MV-4-11 (cell line): ENCODE measurements around the gene ORC6.

Experiments
- DNase-seq: peaks from one replicate; lab custom pipeline; 2025; lab: John Stamatoyannopoulos, UW

Gene ORC6

DNA sequence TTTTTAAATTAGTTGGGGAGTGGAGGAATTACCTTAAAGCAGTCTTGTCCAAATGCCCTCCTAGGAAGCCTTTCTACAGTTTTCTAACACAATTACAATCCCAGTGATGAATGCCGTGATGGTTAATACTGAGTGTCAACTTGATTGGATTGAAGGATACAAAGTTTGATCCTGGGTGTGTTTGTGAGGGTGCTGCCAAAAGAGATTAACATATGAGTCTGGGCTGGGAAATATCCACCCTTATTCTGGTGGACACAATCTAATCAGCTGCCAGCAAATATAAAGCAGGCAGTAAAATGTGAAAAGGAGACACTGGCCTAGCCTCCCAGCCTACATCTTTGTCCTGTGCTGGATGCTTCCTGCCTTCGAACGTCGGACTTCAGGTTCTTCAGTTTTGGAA, 12.2 kb downstream of the ORC6 start:
- no peak for DNase-seq

DNA sequence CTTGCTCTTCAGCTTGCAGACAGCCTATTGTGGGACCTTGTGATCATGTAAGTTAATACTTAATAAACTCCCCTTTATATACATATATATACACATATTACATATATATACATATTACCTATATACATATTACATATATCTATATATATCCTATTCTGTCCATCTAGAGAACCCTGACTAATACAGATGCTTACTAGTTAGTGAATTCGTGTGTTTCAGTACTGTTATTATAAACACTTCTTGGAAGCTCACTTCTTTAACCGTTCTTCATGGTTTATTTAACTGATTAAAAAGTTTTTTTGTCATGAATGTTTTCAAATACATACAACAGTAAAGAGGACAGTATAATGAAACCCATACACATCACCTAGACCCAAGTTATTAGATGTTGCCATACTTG, 12.6 kb downstream of the ORC6 start:
- DNase-seq = no peak

DNA sequence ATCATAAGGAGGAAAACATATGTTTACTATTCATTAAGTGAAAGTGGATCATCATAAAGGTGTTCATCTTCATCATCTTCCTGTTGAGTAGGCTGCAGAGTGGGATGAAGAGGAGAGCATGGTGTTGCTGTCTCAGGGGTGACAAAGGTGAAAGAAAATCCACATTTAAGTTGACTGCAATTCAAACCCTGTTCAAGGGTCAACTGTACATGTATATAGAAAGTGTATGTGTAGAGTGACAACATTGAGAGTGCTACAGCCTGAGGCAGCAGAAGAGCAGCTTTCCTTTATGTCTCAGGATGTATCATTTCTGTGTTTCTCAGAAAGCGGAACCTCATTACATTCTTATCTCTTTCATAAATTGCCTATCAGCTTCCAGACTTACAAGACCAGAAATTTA, 17.2 kb downstream of the ORC6 start:
- no peak for DNase-seq

DNA sequence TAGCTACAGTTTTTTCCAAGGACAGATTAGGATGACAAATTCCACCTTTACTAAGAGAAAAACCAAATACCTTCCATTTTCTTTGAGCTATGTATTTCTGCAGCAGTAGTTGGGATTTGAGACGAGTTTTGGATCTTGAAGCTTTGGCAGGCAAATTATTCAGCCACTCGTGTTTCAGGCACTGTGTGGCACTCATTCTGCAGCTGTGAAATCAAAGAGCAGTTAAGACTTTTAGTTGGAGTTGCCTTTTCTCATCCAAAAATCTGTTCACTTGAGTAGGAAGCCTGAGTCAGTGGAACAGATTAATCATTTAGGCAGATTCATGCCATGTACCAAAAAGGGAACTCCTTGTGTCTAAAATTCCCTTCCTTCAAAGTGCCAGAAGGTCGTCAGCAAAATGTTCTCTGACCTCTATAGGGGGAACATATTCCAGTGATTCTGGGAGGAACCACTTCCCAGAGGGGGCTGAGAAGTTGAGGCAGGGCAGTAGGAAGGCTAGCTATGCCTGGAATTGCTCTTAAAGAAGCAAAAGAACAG, 20.1 kb downstream of the ORC6 start:
- no peak for DNase-seq

DNA sequence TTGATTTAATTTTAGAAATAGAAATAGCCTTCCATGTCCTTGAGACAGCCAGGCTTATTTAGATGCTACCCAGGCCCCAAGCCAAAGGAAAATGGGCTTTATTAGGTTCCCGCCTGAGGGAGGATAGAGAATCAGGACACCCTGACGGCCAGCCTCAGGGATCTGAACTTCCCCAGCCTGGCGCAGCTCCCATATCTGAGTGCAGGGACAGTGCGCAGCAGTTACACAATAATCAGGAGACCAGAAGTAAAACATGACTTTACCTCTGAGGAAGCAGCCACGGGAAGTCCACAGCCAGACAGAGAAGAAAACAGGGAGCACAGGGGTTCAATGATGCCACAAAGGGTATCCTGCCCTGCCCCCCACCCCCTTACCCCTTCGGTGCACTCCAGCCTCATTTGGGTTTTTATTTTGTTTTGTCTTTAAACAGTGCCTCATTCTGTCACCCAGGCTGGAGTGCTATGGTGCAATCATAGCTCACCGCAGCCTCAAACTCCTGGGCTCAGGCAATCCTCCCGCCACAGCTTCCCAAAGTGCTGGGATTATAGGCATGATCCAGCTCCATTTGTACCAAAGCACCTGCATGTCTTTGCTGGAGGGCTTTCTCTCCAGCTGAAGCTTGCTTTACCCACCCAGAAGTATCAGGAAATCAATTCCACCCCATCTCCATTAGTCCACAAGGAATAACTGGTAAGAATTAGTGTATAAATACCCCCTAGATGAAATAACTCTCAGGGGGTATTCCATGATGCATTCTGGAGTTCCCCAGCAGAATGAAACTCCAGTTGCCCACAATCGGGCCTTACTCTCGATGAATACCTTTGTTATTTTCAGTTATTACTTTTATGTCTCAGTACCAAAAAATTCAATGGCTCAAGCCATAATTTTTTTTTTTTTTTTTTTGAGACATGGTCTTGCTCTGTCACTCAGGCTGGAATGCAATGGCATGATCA, 21.9 kb downstream of the ORC6 start:
- peak; percentile 37 for DNase-seq

DNA sequence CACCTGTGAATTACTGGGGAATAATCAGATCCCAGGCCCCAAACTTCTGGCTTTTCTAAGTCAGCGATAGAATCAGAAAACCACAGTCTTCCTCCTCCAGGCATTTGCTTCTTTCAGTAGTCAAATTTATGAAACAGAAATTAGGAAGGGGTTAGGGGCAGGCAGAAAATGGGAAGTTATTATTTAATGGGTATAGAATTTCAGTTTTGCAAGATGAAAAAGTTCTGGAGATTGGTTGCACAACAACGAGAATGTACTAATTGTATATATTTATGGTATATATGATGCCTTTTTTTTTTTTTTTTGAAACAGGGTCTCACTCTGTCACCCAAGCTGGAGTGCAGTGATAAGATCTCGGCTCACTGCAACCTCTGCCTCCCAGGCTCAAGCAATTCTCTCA, 23.5 kb downstream of the ORC6 start:
- DNase-seq = peak; percentile 90

DNA sequence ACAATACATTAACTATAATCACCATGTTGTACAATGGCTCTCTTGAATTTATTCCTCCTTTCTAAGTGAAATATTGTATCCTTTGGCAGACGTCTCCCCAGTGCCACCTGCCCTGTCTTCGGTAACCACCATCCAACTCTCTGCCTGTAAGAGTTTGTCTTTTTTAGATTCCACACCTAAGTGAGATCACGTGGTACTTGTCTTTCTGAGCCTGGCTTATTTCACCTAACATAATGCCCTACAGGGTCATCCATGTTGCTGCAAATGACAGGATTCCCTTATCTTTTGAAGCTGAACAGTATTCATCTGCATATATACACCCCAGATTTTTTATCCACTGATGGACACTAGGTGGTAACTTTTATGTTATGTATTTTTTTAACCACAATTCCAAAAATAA, 24.2 kb downstream of the ORC6 start:
- no peak for DNase-seq

DNA sequence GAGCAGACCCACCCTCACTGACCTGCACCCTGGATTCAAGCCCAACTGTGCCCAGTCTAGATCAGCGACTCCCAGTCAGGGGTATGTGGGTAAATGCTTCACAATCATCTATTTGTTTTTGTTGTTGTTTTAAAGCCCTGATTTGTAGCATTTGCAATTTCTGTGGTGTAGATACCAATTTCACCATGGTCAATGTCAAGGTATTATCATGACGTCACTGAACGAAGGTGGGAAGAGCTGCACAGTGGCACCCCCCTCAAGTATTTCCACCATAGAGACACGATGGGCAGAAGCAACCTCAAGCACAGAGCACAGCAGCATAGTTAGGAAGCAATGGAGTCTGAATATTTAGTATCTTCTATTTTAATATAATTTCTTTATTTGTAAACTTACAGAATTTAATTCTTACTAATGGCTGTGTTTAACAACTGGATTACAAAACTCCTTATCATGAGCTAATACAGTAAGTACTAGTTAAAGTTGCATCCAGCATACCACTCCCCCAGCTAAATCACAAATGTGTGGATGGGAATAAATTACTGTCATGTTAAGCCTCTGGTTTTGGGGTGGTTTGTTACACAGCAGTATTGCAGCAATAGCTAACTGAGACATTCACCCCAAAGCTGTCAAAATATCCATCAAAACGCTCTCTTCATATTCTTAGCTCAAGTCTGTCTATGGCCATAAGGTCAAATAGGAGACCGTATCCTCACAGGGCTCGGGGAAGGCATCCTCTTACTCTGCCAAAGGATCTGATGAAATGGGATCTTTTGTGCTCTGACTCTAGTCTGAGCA, 25.5 kb downstream of the ORC6 start:
- no peak for DNase-seq

DNA sequence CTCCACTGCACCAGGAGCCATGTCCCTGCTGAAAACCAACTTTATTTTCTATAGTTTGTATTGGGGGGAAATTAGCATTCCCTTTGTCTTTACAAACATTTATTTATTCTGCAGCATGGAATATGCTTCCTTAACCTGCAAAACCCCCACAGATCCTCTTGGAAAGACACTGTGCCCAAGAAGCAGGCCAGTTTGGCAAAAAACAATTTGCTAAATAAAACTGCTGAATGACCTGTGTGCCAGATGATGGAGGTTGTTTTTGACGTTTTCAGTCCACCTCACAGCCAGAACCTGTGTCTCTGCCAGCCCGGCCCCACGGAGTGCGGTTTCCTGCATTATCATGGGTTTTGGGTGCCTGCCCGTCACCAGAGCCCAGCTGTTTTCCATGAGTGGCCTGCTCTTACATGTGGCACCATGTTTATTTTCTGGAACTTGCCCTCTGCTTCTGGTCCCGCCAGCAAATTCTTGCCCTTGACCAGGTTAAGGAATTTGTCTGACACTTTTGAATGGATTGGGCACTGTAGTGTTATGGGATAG, 26.4 kb downstream of the ORC6 start:
- no peak for DNase-seq

DNA sequence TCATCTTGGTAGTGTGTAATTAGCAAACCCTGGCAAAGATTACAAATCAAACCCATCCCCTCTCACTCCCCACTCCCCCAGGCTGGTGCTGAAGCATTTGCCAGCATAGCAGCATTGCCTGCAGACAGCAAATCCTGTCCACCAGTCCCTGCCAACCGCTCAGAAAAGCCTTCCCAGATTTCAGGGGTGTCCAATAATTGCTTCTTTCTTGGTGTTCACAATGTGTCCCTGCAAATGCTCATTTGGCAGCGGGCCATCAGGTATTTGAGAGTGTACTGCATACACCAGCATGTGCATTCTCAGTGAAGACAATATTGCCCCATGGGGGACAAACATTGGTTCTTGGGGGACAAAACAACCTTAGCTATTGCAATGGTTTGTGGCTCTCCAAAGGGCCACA, 28.2 kb downstream of the ORC6 start:
- no peak for DNase-seq

DNA sequence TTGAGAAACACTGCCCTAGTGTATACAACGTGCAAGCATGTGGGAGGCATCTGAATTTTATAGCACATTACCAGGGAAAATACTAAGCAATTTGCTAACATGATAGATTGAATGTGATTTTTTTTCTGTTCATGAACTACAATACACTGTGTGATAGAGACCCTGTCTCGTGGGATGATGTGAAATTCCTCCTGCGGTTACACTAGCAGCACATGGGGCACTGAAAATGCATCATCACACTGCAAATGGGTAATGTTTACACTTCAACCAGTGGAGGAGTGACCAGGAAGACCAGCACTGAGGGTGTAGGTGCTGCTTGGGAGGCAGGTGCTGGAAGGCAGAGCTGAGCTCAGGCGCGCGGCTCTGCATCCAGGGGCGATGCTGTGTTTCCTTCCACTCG, 28.8 kb downstream of the ORC6 start:
- no peak for DNase-seq

DNA sequence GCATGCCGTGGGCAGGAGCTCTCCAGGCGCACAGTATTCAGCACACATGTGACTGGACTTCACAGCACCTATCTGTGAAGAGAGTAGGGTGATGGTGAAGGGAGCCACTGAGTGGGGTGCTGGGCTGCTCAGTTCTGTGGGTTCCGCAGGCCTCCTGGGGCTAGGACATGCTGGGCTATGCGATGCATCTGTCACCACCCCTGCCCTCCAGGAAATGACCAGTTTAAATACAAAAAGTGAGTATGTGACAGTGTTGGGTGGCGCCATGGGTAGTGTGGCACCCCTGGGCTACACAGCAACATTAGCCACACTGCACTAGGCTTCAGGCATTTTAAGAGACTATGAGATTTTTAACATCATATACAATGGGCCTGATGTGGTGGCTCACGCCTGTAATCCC, 30.1 kb downstream of the ORC6 start:
- DNase-seq = no peak

DNA sequence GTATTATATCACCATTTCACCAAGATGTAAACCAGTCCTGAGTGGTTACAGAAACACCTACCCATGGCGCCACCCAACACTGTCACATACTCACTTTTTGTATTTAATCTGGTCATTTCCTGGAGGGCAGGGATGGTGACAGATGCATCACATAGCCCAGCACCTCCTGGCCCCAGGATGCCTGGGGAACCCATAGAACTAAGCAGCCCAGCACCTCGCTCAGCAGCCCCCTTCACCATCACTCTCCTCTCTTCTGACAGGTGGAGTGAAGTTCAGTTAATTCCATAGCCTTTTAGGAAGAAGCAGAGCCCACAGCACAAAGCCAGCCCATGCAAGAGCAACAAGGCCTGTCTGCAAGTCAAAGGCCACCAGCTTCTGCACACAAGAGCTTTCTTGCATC, 31.2 kb downstream of the ORC6 start:
- DNase-seq = no peak

DNA sequence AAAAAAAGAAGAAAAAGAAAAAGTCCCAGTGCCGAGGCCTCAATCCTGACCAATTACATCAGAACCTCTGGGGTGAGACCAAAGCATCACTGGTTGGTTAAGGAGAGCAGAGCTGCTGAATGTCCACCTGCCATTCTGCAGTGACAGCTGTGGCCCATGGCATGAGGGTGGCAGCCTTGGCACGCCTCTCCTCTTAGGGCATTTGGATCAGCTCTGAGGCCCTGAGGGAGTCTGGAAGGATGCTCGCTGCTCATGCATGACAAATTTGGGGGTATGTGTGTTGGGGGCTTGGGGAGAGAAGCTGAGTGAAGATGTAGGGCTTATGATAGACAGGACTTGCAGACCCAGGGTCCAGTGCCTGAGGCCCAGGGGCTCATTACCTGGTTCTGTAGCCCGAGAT, 32.4 kb downstream of the ORC6 start:
- DNase-seq = no peak

DNA sequence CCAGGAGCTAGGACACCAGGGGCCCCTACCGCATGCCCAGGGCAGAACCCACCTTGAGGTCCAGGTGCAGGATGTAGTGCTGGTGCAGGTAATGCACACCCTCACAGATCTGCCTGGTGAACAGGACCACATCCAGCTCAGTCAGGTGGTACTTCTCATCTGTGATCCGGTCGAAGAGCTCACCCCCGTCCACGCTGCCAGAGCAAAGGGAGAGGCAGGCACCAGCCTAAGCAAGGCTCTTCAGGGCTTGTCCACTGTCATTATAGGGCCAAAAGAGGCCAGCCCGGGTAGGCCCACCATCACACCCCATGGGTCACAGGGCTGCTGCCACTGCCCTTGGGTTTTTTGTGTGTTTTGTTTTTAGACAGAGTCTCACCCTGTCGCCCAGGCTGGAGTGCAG, 37.7 kb downstream of the ORC6 start:
- no peak for DNase-seq

DNA sequence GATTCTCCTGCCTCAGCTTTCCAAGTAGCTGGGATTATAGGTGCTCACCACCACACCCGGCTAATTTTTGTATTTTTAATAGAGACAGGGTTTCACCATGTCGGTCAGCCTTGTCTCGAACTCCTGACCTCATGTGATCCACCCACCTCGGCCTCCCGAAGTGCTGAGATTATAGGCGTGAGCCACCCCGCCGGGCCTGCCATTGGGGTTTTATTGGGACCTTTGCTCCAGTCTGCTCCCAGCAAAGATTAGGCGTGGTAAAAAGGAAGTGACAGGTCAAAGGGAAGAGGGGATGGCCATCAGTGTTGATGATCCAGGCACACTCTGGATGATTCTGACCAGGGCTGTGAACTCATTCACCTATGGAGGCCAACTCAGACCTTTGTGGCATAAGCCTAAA, 38.2 kb downstream of the ORC6 start:
- no peak for DNase-seq

DNA sequence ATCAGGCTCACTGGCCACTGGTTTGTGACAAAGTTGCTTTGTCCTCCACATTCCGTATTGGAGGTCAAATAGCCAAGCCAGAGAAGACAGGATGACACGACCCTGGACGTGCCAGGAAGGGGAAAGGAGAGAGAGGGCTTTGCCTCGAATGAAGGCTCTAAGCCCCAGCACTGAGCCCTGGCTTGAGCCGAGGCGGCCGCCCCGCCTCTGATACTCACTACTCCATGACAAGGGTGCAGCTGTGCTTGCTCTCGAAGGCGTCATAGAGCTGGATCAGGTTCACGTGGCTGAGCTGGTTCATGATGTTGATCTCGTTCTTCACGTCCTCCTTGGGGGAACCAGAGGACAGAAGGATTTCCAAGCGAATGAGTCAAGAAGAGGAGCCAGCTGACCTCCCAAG, 39.3 kb downstream of the ORC6 start:
- DNase-seq = no peak

DNA sequence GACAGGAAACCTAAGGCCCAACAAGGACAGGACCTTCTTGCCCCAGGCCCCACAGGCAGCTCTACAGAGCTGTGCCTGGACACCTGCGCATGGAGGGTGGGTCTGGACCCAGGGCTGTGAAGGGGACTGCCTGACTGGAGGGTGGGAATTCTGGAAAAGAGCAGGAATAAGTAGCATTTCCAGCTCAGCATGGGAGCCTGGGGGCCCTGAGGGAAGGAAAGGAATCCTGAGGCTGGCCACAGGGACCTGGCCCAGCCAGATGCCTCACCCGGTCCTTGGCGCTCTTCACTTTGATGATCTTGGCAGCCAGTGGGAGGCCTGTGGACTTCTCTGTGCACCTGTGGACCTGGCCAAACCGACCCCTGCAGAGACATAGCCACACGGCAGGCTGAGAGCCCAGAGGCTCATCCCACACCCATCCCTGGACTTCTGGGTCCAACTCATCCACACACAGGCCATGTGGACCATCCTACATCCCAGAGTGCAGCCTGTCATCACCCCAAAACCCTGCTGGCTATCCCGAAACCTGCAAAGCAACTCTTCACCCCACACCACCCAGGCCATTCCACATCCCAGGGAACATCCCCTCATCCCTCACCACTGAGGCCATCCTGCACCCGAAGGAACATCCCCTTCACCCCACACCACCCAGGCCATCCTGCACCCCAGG, 40.0 kb downstream of the ORC6 start:
- no peak for DNase-seq

DNA sequence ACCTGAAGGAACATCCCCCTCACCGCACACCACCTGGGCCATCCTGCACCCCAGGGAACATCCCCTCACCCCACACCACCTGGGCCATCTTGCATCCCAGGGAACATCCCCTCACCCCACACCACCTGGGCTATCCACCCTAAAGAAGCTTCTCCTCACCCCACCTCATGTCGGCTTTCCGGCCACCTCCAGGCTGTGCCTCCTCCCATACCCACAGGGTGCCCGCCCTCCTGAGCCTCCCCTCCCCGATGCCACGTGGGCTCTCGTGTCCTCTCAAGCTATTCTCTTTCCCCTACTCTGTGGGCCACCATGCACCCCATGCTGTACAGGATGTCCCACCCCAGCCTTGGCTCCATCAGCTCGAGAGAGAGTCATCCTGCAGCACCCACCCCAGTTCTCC, 40.7 kb downstream of the ORC6 start:
- DNase-seq = no peak

DNA sequence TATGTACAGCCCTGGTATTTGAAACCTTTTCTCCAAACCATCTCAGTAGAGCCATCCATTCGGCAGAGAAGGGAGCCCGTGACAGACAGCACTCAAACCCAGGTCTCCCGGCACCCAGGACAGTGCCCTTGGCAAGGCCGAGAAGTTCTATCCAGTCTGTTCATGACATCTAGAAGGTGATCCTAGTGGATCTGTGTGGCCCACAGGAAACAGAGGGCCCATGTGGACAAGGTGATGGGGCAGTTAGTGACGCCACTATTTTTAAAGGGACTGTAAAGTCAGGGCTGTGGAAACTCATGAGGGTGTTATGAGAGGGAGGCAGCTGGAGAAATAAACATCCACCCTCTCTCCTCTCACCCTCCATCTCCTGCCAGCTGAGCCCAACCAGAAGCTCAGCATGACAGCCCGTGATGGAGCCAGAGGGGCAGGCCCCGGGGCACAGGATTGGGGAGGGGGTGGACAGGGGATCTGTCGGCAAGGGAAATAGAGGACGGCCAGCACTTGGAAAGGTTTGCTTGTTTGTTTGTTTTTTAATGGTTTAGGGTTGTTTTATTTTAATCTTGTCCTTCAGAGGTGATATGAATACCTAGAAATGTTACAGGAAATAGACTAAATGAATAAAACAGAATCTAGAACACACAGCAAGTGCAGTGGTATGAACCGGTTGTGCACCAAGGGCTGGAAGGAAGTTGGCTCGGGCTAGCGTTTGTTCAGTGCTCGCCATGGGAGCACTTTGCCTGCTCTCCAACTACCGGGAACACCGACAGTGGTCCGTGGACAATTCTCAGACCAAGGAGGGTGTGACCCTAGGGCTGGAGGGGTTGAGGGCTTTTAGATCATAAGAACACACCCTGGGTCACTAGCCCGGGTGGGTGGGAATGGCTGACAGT, 41.6 kb downstream of the ORC6 start:
- DNase-seq = no peak
